Activated CD8-positive, alpha-beta T cell treated with anti-CD3 and anti-CD28 coated beads for 36 hours (primary cell): Measurements from ENCODE around the gene GCLC. TPM values are rescaled to one million over a fixed set of nuclear protein-coding genes. Genes with fewer than 3 reads are reported as not detected.

Experiments used
- ATAC-seq: fragments of 200-7000 bp; cut with Tn5 transposase; one replicate; pipeline ENCODE4 v1.10.0; 2021; ENCODE audit warnings: mild to moderate bottlenecking, moderate library complexity
- CTCF ChIA-PET: fragments of 350-600 bp; sonication (Branson Sonifier 250); formaldehyde crosslinking; loops from one replicate; lab custom pipeline; 2021; ENCODE audit warnings: antibody characterized with exemption; lab: Charles Lee
- POLR2A ChIA-PET: fragments of 350-600 bp; sonication (Branson Sonifier 250); formaldehyde crosslinking; loops from one replicate; lab custom pipeline; 2021; ENCODE audit warnings: antibody characterized with exemption; lab: Charles Lee
- DNase-seq: peaks from one replicate; pipeline ENCODE4 v3.0.0-alpha.2; 2020
- H3K27ac Mint-ChIP-seq: one replicate; pipeline ENCODE4 v1.8.0; 2021; ENCODE audit warnings: mild to moderate bottlenecking, mixed read lengths
- H3K27me3 Mint-ChIP-seq: one replicate; pipeline ENCODE4 v1.8.0; 2021; ENCODE audit warnings: mixed read lengths
- H3K36me3 Mint-ChIP-seq: one replicate; pipeline ENCODE4 v1.8.0; 2021; ENCODE audit warnings: low read depth, mixed read lengths
- H3K4me1 Mint-ChIP-seq: one replicate; pipeline ENCODE4 v1.8.0; 2021; ENCODE audit warnings: low read depth, mixed read lengths
- H3K4me3 Mint-ChIP-seq: one replicate; pipeline ENCODE4 v1.8.0; 2021; ENCODE audit warnings: mild to moderate bottlenecking, moderate library complexity, mixed read lengths
- H3K9me3 Mint-ChIP-seq: one replicate; pipeline ENCODE4 v1.8.0; 2021; ENCODE audit warnings: mixed read lengths
- intact Hi-C: fragments of 100-400 bp; cut with micrococcal nuclease; formaldehyde crosslinking; loops from one replicate; pipeline ENCODE4 v1.10.0; 2022
- total RNA-seq, 2 experiments: library from RNA; stranded (reverse); gene quantifications; one replicate each; pipeline ENCODE4 v1.2.3, GENCODE V29; 2021
- TF ChIP-seq, protein P1 (sequence below): fragments of 200-600 bp; IDR thresholded peaks from one replicate; pipeline ENCODE4 v1.8.0; 2022; ENCODE audit warnings: antibody characterized with exemption, mild to moderate bottlenecking

GCLC gene
- total RNA-seq, 2 experiments from 2014 or later: 17.0 to 18.6 TPM

DNA sequence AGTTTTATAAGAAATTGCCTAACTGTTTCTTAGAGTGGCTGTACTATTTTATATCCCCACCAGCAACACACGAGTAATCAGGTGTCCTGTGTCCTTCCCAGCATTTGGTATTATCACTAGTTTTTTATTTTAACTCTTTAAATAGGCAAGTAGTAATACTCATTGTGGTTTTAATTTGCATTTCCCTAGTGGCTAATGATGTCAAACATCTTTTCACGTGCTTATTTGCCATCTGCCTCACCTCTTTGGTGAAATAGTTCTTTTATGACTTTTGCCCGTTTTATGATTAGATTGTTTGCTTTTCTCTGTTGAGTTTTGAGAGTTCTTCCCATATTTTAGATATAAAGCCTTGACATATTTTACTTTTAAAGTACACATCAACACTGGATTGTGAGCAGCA, 57.8 kb downstream of the GCLC start:
- no peak overlapping the region for H3K27ac Mint-ChIP-seq
- ChIA-PET CTCF (interaction anchor here (0.7 to 1.1 kb wide), 3 partner anchors 165 to 316 kb away, joined by 3 to 4 read pairs (median 4); no protein-coding TSS in a partner anchor), POLR2A (no interaction called here)
- peaks cover 34% of the 10 kb centered on the region for H3K27me3 Mint-ChIP-seq
- intact Hi-C loops: no loop called here
- no peaks in the 10 kb centered on the region for H3K36me3 Mint-ChIP-seq
- peaks cover 2% of the 10 kb centered on the region for H3K9me3 Mint-ChIP-seq
- peaks cover 2% of the 10 kb centered on the region for H3K4me1 Mint-ChIP-seq
- TF ChIP-seq, protein P1, sequence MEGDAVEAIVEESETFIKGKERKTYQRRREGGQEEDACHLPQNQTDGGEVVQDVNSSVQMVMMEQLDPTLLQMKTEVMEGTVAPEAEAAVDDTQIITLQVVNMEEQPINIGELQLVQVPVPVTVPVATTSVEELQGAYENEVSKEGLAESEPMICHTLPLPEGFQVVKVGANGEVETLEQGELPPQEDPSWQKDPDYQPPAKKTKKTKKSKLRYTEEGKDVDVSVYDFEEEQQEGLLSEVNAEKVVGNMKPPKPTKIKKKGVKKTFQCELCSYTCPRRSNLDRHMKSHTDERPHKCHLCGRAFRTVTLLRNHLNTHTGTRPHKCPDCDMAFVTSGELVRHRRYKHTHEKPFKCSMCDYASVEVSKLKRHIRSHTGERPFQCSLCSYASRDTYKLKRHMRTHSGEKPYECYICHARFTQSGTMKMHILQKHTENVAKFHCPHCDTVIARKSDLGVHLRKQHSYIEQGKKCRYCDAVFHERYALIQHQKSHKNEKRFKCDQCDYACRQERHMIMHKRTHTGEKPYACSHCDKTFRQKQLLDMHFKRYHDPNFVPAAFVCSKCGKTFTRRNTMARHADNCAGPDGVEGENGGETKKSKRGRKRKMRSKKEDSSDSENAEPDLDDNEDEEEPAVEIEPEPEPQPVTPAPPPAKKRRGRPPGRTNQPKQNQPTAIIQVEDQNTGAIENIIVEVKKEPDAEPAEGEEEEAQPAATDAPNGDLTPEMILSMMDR: no peak
- ATAC-seq: no peak
- H3K4me3 Mint-ChIP-seq: no peak overlapping the region
- DNase-seq: no peak

DNA sequence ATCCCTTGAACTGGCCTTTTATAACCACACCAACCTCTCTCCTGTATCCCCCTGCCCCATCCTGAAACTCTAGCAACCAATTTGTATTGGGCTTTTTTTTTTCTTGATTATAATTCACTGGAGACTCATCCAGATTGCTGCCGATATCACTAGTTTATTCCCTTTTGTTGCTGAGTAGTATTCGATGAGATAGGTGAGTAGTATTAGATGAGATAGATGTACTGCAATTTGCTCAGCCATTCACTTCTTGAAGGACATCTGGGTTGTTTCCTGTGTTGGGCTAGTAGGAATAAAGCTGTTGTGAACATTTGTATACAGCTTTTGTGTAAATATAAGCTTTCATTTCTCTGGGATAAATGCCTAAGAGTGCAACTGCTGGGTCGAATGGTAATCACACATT, 58.2 kb downstream of the GCLC start:
- POLR2A ChIA-PET: no interaction called here
- Mint-ChIP-seq H3K9me3 (peaks cover 2% of the 10 kb centered on the region), H3K36me3 (no peaks in the 10 kb centered on the region), H3K27me3 (peaks cover 34% of the 10 kb centered on the region), H3K27ac (no peak overlapping the region), H3K4me1 (peaks cover 2% of the 10 kb centered on the region), H3K4me3 (no peak overlapping the region)
- ATAC-seq (no peak), DNase-seq (no peak)
- CTCF ChIA-PET: interaction anchor here (0.7 to 1.1 kb wide), 2 partner anchors 314 to 315 kb away, joined by 4 read pairs; no protein-coding TSS in a partner anchor
- TF ChIP-seq, protein P1: no peak
- intact Hi-C loops: no loop called here

DNA sequence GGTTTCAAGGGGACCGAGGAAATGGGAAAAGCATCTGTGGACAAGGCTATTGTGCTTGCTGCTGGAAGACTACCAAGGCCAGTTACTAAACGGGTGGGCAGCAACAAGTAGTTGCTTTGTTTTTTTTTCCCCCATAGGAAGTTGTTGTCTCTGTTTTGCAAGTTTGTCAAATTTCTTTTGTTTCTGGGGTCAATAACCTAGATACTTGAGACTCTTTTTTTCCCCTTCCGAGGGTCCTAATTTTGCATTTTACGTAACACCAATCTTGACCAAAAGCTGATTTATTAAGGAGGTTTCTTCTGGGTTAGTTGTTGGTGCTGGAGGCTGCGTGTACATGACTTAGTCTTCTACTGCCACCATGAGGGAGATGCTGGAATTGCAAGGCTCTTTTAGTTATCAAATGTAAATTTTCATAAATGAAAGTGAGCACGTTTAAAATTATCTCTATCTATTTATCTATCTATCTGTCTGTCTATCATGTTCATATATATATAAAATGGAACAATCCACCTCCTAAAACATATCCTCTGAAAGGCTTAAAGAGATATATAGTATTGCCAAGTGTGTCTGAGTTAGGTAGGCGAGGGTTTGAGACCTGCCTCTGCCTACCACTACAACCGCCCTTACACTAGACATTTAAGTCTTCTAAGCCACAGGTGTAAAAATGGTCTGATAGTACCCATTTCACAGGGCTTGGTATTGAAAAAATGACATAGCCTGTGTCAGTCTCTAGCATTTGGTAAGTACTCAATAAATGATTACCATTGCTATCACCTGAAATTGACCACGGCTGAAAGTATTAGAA, 60.2 kb downstream of the GCLC start:
- H3K9me3 Mint-ChIP-seq: no peaks in the 10 kb centered on the region
- TF ChIP-seq, protein P1: peak; percentile 98
- intact Hi-C loops: loop anchor here (1.0 to 5.0 kb wide), 2 partner anchors 47 to 312 kb away; no protein-coding TSS in a partner anchor
- H3K27ac Mint-ChIP-seq: no peak overlapping the region
- DNase-seq: peak; percentile 89
- no peak overlapping the region for H3K4me3 Mint-ChIP-seq
- peaks cover 2% of the 10 kb centered on the region for H3K4me1 Mint-ChIP-seq
- POLR2A ChIA-PET: interaction anchor here (1.1 to 1.2 kb wide), 2 partner anchors 167 to 314 kb away, joined by 3 read pairs; no protein-coding TSS in a partner anchor
- H3K36me3 Mint-ChIP-seq: no peaks in the 10 kb centered on the region
- peak; percentile 64 for ATAC-seq
- CTCF ChIA-PET: interaction anchor here (0.6 to 4.6 kb wide), 50 partner anchors 8 to 760 kb away, joined by 3 to 99 read pairs (median 4); no protein-coding TSS in a partner anchor
- peaks cover 29% of the 10 kb centered on the region for H3K27me3 Mint-ChIP-seq

DNA sequence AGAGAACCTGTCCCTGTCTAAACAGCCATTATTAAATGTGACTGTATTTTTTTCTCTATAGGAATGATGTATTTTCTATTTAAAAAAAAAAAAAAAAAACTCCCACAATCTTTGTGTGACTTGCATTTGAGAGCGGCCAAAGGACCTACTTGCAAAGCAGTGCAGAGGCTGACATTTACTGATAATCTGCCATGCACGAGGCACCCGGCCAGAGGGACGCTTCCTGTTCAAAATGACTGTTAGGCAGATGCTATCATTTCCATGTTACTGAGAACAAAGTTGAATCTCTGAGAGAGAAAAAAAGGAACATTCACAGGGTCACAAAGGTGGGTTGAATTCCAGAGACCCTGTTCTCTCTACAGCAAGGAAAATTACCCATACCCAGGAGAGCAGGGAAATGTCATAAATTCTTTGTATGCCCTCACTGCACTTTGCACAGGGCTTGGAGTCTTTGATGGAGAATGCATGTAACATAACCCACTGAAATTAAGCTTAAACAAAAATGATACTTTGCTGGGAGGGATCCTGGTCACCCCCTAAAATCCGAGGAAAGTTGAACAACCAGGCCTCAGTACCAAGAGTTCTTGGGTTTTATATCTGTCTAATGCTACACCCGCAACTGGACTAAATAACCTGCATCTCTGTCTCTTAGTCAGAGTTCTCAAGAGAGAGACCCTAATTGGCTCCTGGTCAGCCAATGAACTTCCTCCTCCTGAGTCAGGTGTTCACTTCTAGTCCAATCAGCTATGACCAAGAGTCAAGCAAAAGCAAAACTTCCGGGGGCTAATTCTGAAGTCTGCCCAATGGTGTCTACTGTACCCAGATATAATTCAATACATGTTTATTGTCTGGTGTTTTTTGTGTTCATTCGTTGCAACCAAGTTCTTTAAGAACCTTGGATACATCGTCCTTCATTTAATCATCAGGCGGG, 61.2 kb downstream of the GCLC start:
- ChIA-PET POLR2A (no interaction called here), CTCF (interaction anchor here (0.6 to 4.6 kb wide), 45 partner anchors 7 to 759 kb away, joined by 3 to 99 read pairs (median 4); no protein-coding TSS in a partner anchor)
- no peak overlapping the region for H3K27ac Mint-ChIP-seq
- TF ChIP-seq, protein P1: no peak
- peak; percentile 37 for DNase-seq
- H3K9me3 Mint-ChIP-seq: no peaks in the 10 kb centered on the region
- H3K4me1 Mint-ChIP-seq: peaks cover 2% of the 10 kb centered on the region
- H3K4me3 Mint-ChIP-seq: no peak overlapping the region
- peak; percentile 34 for ATAC-seq
- H3K36me3 Mint-ChIP-seq: no peaks in the 10 kb centered on the region
- intact Hi-C loops: loop anchor here (1.0 to 5.0 kb wide), 2 partner anchors 46 to 311 kb away; no protein-coding TSS in a partner anchor
- H3K27me3 Mint-ChIP-seq: peaks cover 24% of the 10 kb centered on the region
